NCI-H128 (cell line): ENCODE data around the gene AKAP13.
"Not testable (repeated sequence)": the region's sequence is repeated elsewhere in the genome, so short reads cannot be mapped to it uniquely, and the experiment has no call there.

Experiments
- DNase-seq: peaks from one replicate; lab custom pipeline; 2025; ENCODE audit not compliant: unreplicated experiment; lab: John Stamatoyannopoulos, UW

AKAP13 gene

GRCh38 chr15:85347264-85348047, 32.9 kb upstream of the AKAP13 start:
- DNase-seq: not testable (repeated sequence)

- not testable (repeated sequence) for DNase-seq
Measured at GRCh38 chr15:85348048-85348766, 32.2 kb upstream of the AKAP13 start.

- DNase-seq: not testable (repeated sequence)
Measured at GRCh38 chr15:85349062-85349461, 31.3 kb upstream of the AKAP13 start.

GRCh38 chr15:85350395-85350794, 30.0 kb upstream of the AKAP13 start:
- no peak for DNase-seq

GRCh38 chr15:85351501-85351900, 28.9 kb upstream of the AKAP13 start:
- not testable (repeated sequence) for DNase-seq

- DNase-seq: no peak
Measured at GRCh38 chr15:85351965-85352364, 28.4 kb upstream of the AKAP13 start.

- DNase-seq: no peak
Measured at GRCh38 chr15:85353516-85353915, 26.9 kb upstream of the AKAP13 start.

- DNase-seq: no peak
Measured at GRCh38 chr15:85354461-85354860, 25.9 kb upstream of the AKAP13 start.

GRCh38 chr15:85354948-85355347, 25.5 kb upstream of the AKAP13 start:
- DNase-seq: no peak

GRCh38 chr15:85356276-85356675, 24.1 kb upstream of the AKAP13 start:
- DNase-seq: no peak

GRCh38 chr15:85361323-85361722, 19.1 kb upstream of the AKAP13 start:
- DNase-seq: no peak

- no peak for DNase-seq
Measured at GRCh38 chr15:85362436-85363081, 17.8 kb upstream of the AKAP13 start.

- DNase-seq: no peak
Measured at GRCh38 chr15:85365980-85366379, 14.4 kb upstream of the AKAP13 start.

- no peak for DNase-seq
Measured at GRCh38 chr15:85367741-85368140, 12.7 kb upstream of the AKAP13 start.

- DNase-seq: no peak
Measured at GRCh38 chr15:85374831-85375230, 5.6 kb upstream of the AKAP13 start.

- no peak for DNase-seq
Measured at GRCh38 chr15:85377269-85377668, 3.1 kb upstream of the AKAP13 start.

- no peak for DNase-seq
Measured at GRCh38 chr15:85377986-85378385, 2.4 kb upstream of the AKAP13 start.

GRCh38 chr15:85379403-85380131, 836 bp upstream of the AKAP13 start:
- no peak for DNase-seq

- no peak for DNase-seq
Measured at GRCh38 chr15:85380812-85381642, 624 bp downstream of the AKAP13 start.
